Suprapubic skin (tissue), 4 donors: ENCODE data around the gene HAO1. TPM values are rescaled to one million over a fixed set of nuclear protein-coding genes. Genes with fewer than 3 reads are reported as not detected.

Source experiments
- DNase-seq, 2 donors: peaks; one replicate each; pipeline ENCODE4 v3.0.0-alpha.2; 2019; ENCODE audit warnings: low spot score in 2 of 2
- H3K27ac ChIP-seq: fragments of 200-600 bp; sonication (generic); one replicate; pipeline ENCODE4 v1.5.1; 2019
- H3K27me3 ChIP-seq: fragments of 200-600 bp; sonication (generic); one replicate; pipeline ENCODE4 v1.5.1; 2019
- H3K36me3 ChIP-seq: fragments of 200-600 bp; sonication (generic); one replicate; pipeline ENCODE4 v1.5.1; 2019
- H3K4me1 ChIP-seq: fragments of 200-600 bp; sonication (generic); one replicate; pipeline ENCODE4 v1.5.1; 2019
- H3K4me3 ChIP-seq: fragments of 200-600 bp; sonication (generic); one replicate; pipeline ENCODE4 v1.5.1; 2019; ENCODE audit warnings: mild to moderate bottlenecking
- H3K9me3 ChIP-seq: fragments of 200-600 bp; sonication (generic); one replicate; pipeline ENCODE4 v1.5.1; 2019
- EP300 ChIP-seq: sonication (generic); formaldehyde crosslinking; IDR thresholded peaks from one replicate; pipeline ENCODE4 v1.6.1; 2017; ENCODE audit warnings: antibody characterized with exemption
- POLR2A ChIP-seq, 2 donors: fragments of 450-650 bp; IDR thresholded peaks; one replicate each; pipeline ENCODE4 v1.6.1; 2017; ENCODE audit warnings: antibody characterized with exemption in 2 of 2, mild to moderate bottlenecking in 2 of 2, moderate library complexity in 2 of 2
- POLR2AphosphoS5 ChIP-seq, 3 donors: sonication (generic); formaldehyde crosslinking; IDR thresholded peaks; one replicate each; pipeline ENCODE4 v1.6.1; 2017; ENCODE audit warnings: antibody characterized with exemption in 3 of 3
- WGBS: methylation state at CpG from one replicate; pipeline ENCODE4 v1.1.5; 2018; 5-methylcytosine and 5-hydroxymethylcytosine counted together
- total RNA-seq, 4 donors: library from RNA; depleted of rRNA; stranded (reverse); fragments of >200 nt; gene quantifications; one replicate each; pipeline ENCODE4 v1.1.0, GENCODE V29; 2016
- TF ChIP-seq, protein P1 (sequence below), 2 donors: fragments of 200-600 bp in 1 of 2; fragments of 450-650 bp in 1 of 2; sonication (generic) in 1 of 2; IDR thresholded peaks; one replicate each; pipeline ENCODE4 v1.5.1; 2016 to 2019; ENCODE audit warnings: antibody characterized with exemption in 2 of 2, mild to moderate bottlenecking in 1 of 2, moderate library complexity in 1 of 2

Gene HAO1
- total RNA-seq, 4 donors from 2014 or later, result 0.80 TPM; not detected in 3

DNA sequence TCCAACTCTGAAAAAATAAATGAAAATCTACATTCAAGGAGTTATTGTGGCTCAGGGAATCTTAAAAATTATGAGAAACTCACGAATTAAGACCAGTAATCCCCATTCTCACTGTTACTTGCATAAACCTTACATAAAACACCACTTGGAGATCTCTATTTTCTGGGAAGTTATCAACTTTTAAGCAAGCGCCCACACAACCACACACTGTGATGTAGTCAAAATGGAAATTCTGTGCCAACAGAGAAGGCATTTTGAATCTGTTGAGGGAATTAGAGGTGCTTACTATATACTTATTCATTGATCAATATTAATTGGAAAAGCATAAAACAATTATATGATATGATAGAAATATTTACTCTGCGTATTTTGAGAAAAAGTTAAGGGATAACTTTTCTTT, 58.7 kb downstream of the HAO1 start:
- Histone ChIP-seq H3K27me3 (no peaks in the 10 kb centered on the region), H3K27ac (no peak overlapping the region), H3K4me3 (no peak overlapping the region), H3K36me3 (no peaks in the 10 kb centered on the region), H3K9me3 (no peaks in the 10 kb centered on the region), H3K4me1 (no peaks in the 10 kb centered on the region)
- TF ChIP-seq POLR2AphosphoS5 (IDR thresholded peaks at IDR 0.05) (no peak), EP300 (no peak), POLR2A (IDR thresholded peaks at IDR 0.05) (no peak)
- TF ChIP-seq, protein P1, sequence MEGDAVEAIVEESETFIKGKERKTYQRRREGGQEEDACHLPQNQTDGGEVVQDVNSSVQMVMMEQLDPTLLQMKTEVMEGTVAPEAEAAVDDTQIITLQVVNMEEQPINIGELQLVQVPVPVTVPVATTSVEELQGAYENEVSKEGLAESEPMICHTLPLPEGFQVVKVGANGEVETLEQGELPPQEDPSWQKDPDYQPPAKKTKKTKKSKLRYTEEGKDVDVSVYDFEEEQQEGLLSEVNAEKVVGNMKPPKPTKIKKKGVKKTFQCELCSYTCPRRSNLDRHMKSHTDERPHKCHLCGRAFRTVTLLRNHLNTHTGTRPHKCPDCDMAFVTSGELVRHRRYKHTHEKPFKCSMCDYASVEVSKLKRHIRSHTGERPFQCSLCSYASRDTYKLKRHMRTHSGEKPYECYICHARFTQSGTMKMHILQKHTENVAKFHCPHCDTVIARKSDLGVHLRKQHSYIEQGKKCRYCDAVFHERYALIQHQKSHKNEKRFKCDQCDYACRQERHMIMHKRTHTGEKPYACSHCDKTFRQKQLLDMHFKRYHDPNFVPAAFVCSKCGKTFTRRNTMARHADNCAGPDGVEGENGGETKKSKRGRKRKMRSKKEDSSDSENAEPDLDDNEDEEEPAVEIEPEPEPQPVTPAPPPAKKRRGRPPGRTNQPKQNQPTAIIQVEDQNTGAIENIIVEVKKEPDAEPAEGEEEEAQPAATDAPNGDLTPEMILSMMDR (IDR thresholded peaks at IDR 0.05), result no peak
- WGBS, result 82% methylated on average over 3 of the region's 3 CpGs
- DNase-seq, result no peak

- no peak for TF ChIP-seq POLR2A (IDR thresholded peaks at IDR 0.05)
- Histone ChIP-seq H3K4me1 (no peaks in the 10 kb centered on the region), H3K4me3 (no peak overlapping the region), H3K27ac (no peak overlapping the region), H3K36me3 (no peaks in the 10 kb centered on the region), H3K9me3 (no peaks in the 10 kb centered on the region), H3K27me3 (no peaks in the 10 kb centered on the region)
- WGBS, result 24% methylated on average over 5 of the region's 5 CpGs
- no peak for DNase-seq
Measured at GRCh38 chr20:7879883-7880282, 60.4 kb downstream of the HAO1 start.

DNA sequence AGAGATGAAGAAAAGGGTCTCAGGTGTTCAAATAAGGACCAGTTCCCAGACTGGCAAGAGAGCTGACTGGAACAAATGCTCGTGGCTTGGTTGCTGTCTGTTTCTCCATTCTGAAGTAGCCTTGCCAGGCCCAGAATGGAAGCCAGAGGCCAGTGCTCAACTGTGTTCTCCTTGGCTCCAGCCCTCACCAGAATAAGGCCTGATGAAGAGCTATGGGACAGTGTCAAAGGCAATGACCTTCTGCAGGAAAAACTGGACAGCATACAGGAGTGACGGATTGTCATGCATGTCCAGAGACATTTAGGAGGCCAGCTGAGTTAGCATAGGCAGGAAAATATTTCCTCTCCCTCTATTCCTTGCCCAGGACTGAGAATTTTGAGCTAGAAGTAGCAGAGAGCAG, 72.2 kb downstream of the HAO1 start:
- Histone ChIP-seq H3K27me3 (no peaks in the 10 kb centered on the region), H3K27ac (no peak overlapping the region), H3K4me3 (no peak overlapping the region), H3K9me3 (no peaks in the 10 kb centered on the region), H3K36me3 (no peaks in the 10 kb centered on the region), H3K4me1 (no peaks in the 10 kb centered on the region)
- WGBS, result 71% methylated on average over 2 of the region's 2 CpGs
- TF ChIP-seq POLR2A (IDR thresholded peaks at IDR 0.05), result no peak
- no peak for DNase-seq

DNA sequence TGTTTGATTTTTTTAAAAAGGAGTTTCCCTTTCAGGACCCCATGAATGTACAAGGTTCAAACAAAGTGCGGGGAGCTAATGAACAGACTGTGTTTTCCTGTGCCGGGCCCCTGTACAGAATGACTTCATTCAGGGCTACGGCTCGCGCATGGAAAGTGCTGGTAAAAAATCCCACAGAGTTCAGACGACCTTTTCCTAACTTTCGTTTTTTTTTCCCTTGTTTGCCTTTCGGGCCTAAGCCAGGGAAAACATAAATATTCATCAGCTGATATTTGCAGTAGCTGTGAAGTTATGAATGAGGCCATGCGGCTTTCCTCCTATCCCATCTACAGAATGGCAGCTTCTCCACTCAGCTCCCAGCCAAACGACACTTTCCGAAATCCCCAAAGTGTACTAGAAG, 74.0 kb downstream of the HAO1 start:
- Histone ChIP-seq H3K27ac (no peak overlapping the region), H3K36me3 (no peaks in the 10 kb centered on the region), H3K27me3 (no peaks in the 10 kb centered on the region), H3K4me1 (no peaks in the 10 kb centered on the region), H3K4me3 (no peak overlapping the region), H3K9me3 (no peaks in the 10 kb centered on the region)
- TF ChIP-seq EP300 (no peak), POLR2AphosphoS5 (IDR thresholded peaks at IDR 0.05) (no peak), POLR2A (IDR thresholded peaks at IDR 0.05) (no peak)
- TF ChIP-seq, protein P1 (IDR thresholded peaks at IDR 0.05), result no peak
- DNase-seq, result no peak
- 67% methylated on average over 11 of the region's 11 CpGs for WGBS

GRCh38 chr20:7859356-7859802, 80.9 kb downstream of the HAO1 start:
- Histone ChIP-seq H3K4me3 (no peak overlapping the region), H3K9me3 (no peaks in the 10 kb centered on the region), H3K27me3 (no peaks in the 10 kb centered on the region), H3K36me3 (no peaks in the 10 kb centered on the region), H3K4me1 (no peaks in the 10 kb centered on the region), H3K27ac (no peak overlapping the region)
- no peak for DNase-seq
- 22% methylated on average over 3 of the region's 3 CpGs for WGBS
- TF ChIP-seq POLR2A (IDR thresholded peaks at IDR 0.05) (no peak), EP300 (no peak), POLR2AphosphoS5 (IDR thresholded peaks at IDR 0.05) (no peak)
- TF ChIP-seq, protein P1 (IDR thresholded peaks at IDR 0.05), result peak in 1 of 2 donors; percentile 44

DNA sequence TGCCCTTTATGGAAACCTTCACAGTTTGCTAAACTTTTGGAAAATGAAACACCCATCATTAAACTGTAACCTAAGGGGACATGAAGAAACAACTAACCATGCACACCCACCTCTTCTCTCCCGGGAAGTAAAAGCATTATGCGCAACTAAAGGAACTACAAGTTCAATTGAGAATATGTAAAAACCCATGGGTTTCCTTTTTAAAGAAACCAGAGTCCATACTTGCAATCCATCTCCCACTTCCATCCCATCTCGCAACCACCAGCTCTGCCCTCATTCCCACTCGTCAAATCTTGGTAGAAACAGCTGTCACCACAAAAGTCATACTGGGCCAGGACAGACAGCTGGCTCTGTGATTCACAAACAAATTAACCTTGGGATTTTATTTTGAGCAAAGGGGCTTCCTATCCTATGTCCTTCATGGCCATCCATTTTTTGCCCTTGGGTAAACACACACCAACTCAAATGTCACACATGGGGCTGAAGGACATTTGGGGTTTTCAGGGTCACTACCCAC, 81.5 kb downstream of the HAO1 start:
- Histone ChIP-seq H3K36me3 (no peaks in the 10 kb centered on the region), H3K9me3 (no peaks in the 10 kb centered on the region), H3K4me3 (no peak overlapping the region), H3K4me1 (no peaks in the 10 kb centered on the region), H3K27ac (no peak overlapping the region), H3K27me3 (no peaks in the 10 kb centered on the region)
- 64% methylated on average over 4 of the region's 4 CpGs for WGBS
- TF ChIP-seq, protein P1 (IDR thresholded peaks at IDR 0.05), result no peak
- TF ChIP-seq POLR2AphosphoS5 (IDR thresholded peaks at IDR 0.05), result no peak
- no peak for TF ChIP-seq EP300
- TF ChIP-seq POLR2A (IDR thresholded peaks at IDR 0.05), result no peak
- DNase-seq, result no peak
